PC-9 (cell line): Measurements from ENCODE around the gene RELCH. TPM values are rescaled to one million over a fixed set of nuclear protein-coding genes. Genes with fewer than 3 reads are reported as not detected.

Experiments
- BruUV-seq: library from RNA; stranded (reverse); fragments of 400-500 nt; replicated peaks from 2 replicates; lab custom pipeline; 2021; lab: Mats Ljungman, UMichigan
- CTCF ChIA-PET: fragments of 300-600 bp; sonication (Branson Sonifier 250); formaldehyde crosslinking; loops from one replicate; lab custom pipeline; 2022; ENCODE audit warnings: antibody characterized with exemption; lab: Charles Lee
- POLR2A ChIA-PET: fragments of 300-600 bp; sonication (Branson Sonifier 250); formaldehyde crosslinking; loops from one replicate; lab custom pipeline; 2022; ENCODE audit warnings: antibody characterized with exemption; ENCODE audit not compliant: unreplicated experiment; lab: Charles Lee
- DNase-seq, 2 experiments: peaks; one replicate each; pipeline versions ENCODE4 v3.0.0 to v3.0.0-alpha.2; 2015 to 2022; ENCODE audit warnings: mixed read lengths in 1 of 2
- H2AFZ ChIP-seq: fragments of 200-600 bp; sonication (generic); 2 replicates; pipeline ENCODE4 v1.8.1; 2017; ENCODE audit warnings: antibody characterized with exemption
- H3F3A ChIP-seq: fragments of 200-600 bp; sonication (generic); 2 replicates; pipeline ENCODE4 v1.8.1; 2017; ENCODE audit warnings: antibody characterized with exemption, mild to moderate bottlenecking, low read depth; ENCODE audit not compliant: insufficient read depth
- H3K27ac ChIP-seq: fragments of 200-600 bp; sonication (generic); 2 replicates; pipeline ENCODE4 v1.6.1; 2016; ENCODE audit warnings: mixed run types
- H3K27me3 ChIP-seq: fragments of 200-600 bp; sonication (generic); 2 replicates; pipeline ENCODE4 v1.6.1; 2016; ENCODE audit warnings: low read depth, mixed run types; ENCODE audit not compliant: insufficient read depth
- H3K36me3 ChIP-seq: fragments of 200-600 bp; sonication (generic); 2 replicates; pipeline ENCODE4 v1.6.1; 2016; ENCODE audit warnings: low read depth, mixed run types
- H3K4me1 ChIP-seq: fragments of 200-600 bp; sonication (generic); replicated peaks from 2 replicates; pipeline ENCODE4 v1.6.1; 2016; ENCODE audit warnings: mixed run types; ENCODE audit not compliant: insufficient read depth
- H3K4me2 ChIP-seq: fragments of 200-600 bp; sonication (generic); 2 replicates; pipeline ENCODE4 v1.6.1; 2017; ENCODE audit warnings: mixed run types
- H3K4me3 ChIP-seq: fragments of 200-600 bp; sonication (generic); 2 replicates; pipeline ENCODE4 v1.6.1; 2016; ENCODE audit warnings: mixed run types
- H3K79me2 ChIP-seq: fragments of 200-600 bp; sonication (generic); 2 replicates; pipeline ENCODE4 v1.6.1; 2017; ENCODE audit warnings: low read depth, mixed run types
- H3K9me2 ChIP-seq: fragments of 200-600 bp; sonication (generic); 2 replicates; pipeline ENCODE4 v1.8.1; 2017; ENCODE audit warnings: mild to moderate bottlenecking; ENCODE audit not compliant: insufficient read depth
- H3K9me3 ChIP-seq: fragments of 200-600 bp; sonication (generic); 2 replicates; pipeline ENCODE4 v1.8.1; 2016; ENCODE audit warnings: low read depth; ENCODE audit not compliant: insufficient read depth
- H4K20me1 ChIP-seq: fragments of 200-600 bp; sonication (generic); 2 replicates; pipeline ENCODE4 v1.8.1; 2017; ENCODE audit not compliant: insufficient read depth
- EZH2 ChIP-seq: fragments of 200-600 bp; sonication (generic); IDR thresholded peaks from 2 replicates; pipeline ENCODE4 v1.8.0; 2017; ENCODE audit warnings: antibody characterized with exemption, low read depth
- intact Hi-C: fragments of 100-400 bp; cut with micrococcal nuclease; formaldehyde crosslinking; loops from one replicate; pipeline ENCODE4 v1.10.0; 2022; ENCODE audit not compliant: unreplicated experiment
- total RNA-seq: library from RNA; stranded (reverse); gene quantifications from 2 replicates; pipeline ENCODE4 v1.2.3, GENCODE V29; 2021
- TF ChIP-seq, protein P1 (sequence below): fragments of 200-600 bp; sonication (generic); conservative IDR thresholded peaks from 2 replicates; pipeline ENCODE4 v1.6.1; 2017; ENCODE audit warnings: mixed run types, antibody characterized with exemption, mild to moderate bottlenecking, moderate library complexity

RELCH gene
- total RNA-seq, 1 experiment from 2014 or later, result 20.1 TPM

DNA sequence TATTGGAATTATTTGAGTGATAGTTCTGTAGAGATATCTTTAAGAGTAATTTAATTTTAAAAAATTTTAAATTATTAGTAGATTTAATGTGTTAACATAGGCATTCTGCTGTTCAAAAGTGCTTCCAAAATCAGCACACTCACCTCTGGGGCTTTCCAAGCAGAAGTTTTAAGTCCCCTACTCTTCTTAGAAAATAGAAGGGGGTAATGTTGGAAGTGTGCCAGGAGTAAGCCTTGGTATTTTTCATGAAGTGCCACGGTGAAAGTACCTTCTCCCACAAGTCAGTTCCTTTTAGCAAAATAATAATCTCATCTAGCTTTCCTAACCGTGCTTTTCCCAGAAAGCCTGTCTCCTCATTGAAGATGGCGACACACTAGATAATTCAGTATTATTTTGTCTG is 134.1 kb downstream of the RELCH start:
- H3K36me3 ChIP-seq, result no peaks in the 10 kb centered on the region
- no peak overlapping the region for H2AFZ ChIP-seq
- intact Hi-C loops, result loop anchor here (10.0 kb wide), 1 partner anchor 204 kb away; the partner anchor contains the start of gene ZCCHC2
- H3K9me2 ChIP-seq, result no peaks in the 10 kb centered on the region
- no peak for DNase-seq
- H3K4me2 ChIP-seq, result no peak overlapping the region
- TF ChIP-seq EZH2, result no peak
- TF ChIP-seq, protein P1, sequence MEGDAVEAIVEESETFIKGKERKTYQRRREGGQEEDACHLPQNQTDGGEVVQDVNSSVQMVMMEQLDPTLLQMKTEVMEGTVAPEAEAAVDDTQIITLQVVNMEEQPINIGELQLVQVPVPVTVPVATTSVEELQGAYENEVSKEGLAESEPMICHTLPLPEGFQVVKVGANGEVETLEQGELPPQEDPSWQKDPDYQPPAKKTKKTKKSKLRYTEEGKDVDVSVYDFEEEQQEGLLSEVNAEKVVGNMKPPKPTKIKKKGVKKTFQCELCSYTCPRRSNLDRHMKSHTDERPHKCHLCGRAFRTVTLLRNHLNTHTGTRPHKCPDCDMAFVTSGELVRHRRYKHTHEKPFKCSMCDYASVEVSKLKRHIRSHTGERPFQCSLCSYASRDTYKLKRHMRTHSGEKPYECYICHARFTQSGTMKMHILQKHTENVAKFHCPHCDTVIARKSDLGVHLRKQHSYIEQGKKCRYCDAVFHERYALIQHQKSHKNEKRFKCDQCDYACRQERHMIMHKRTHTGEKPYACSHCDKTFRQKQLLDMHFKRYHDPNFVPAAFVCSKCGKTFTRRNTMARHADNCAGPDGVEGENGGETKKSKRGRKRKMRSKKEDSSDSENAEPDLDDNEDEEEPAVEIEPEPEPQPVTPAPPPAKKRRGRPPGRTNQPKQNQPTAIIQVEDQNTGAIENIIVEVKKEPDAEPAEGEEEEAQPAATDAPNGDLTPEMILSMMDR, result no peak
- H3F3A ChIP-seq, result peaks cover 17% of the 10 kb centered on the region
- H4K20me1 ChIP-seq, result no peaks in the 10 kb centered on the region
- POLR2A ChIA-PET, result no interaction called here
- no peaks in the 10 kb centered on the region for H3K27me3 ChIP-seq
- BruUV-seq, result no TSS peak
- CTCF ChIA-PET, result no interaction called here
- H3K4me3 ChIP-seq, result no peak overlapping the region
- H3K27ac ChIP-seq, result no peak overlapping the region
- H3K79me2 ChIP-seq, result no peaks in the 10 kb centered on the region
- H3K4me1 ChIP-seq, result no peaks in the 10 kb centered on the region
- H3K9me3 ChIP-seq, result no peaks in the 10 kb centered on the region

DNA sequence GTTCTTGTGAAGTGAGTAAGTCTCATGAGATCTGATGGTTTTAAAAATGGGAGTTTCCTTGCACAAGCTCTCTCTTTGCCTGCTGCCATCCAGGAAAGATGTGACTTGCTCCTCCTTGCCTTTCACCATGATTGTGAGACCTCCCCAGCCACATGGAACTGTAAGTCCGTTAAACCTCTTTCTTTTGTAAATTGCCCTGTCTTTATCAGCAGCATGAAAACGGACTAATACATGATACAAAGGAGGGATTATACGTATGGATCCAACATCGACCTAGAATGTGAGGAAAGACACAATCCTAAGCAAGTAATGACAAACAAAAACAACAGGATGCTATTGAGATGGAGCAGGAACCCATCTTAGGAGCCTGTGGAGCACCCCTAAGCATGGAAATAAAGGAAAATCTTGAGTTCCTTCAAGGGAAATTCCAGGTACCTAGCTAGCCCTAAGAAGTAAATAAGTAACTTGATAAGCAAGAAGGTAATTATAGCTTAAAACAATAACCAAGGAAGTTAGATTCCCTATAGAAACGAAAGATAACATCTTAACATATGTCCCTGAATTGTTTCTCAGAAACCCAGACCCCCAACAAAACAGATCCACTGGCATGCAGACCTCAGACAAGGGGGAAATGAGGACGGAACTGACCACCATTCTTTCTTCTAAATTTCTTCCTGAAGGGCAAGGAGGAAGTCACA is 136.6 kb downstream of the RELCH start:
- H3K27me3 ChIP-seq, result no peaks in the 10 kb centered on the region
- H3K79me2 ChIP-seq, result no peaks in the 10 kb centered on the region
- BruUV-seq, result no TSS peak
- H3K4me3 ChIP-seq, result no peak overlapping the region
- H3K4me2 ChIP-seq, result no peak overlapping the region
- peaks cover 11% of the 10 kb centered on the region; the same call in 1 of the 2 replicates for H3K4me1 ChIP-seq
- H3K9me2 ChIP-seq, result no peaks in the 10 kb centered on the region
- CTCF ChIA-PET, result no interaction called here
- TF ChIP-seq, protein P1, result no peak
- no peak for TF ChIP-seq EZH2
- H3K36me3 ChIP-seq, result no peaks in the 10 kb centered on the region
- no peaks in the 10 kb centered on the region for H4K20me1 ChIP-seq
- POLR2A ChIA-PET, result no interaction called here
- intact Hi-C loops, result loop anchor here (10.0 kb wide), 1 partner anchor 201 kb away; the partner anchor contains the start of gene ZCCHC2
- H3K27ac ChIP-seq, result no peak overlapping the region
- no peak overlapping the region for H2AFZ ChIP-seq
- H3F3A ChIP-seq, result peaks cover 17% of the 10 kb centered on the region
- DNase-seq, result no peak
- H3K9me3 ChIP-seq, result no peaks in the 10 kb centered on the region

DNA sequence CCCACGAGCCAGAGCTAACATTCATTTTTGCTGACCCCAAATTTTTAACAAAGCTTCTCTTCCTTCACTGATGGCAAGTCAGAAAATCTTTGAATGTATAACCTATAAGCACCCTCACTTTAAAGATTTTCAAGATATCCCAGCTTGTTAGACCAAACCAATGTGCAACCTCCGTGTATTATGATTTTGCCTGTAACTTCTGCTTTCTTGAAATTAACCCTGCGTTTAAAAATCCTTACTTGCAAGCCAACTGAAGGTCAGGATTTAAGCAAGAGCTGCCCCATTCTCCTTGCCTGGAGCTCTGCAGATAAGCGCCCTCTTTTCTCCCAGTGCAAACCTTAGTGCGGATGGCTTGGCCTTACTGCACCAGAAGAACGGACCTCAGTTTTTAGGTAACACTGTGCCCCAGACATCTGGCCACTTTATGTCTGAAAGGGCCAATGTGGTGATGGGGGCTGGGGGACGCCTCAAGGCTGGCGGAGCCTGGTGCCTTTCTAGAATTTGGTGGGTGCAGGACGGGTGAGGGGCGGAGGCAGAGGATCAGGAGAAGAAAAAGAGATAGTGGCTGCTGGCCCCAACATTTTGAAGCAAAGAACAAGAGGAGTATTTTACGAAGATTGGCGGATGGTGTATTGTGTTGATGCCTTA is 137.2 kb downstream of the RELCH start:
- no peak overlapping the region for H3K4me3 ChIP-seq
- H3K36me3 ChIP-seq, result no peaks in the 10 kb centered on the region
- intact Hi-C loops, result loop anchor here (10.0 kb wide), 1 partner anchor 200 kb away; the partner anchor contains the start of gene ZCCHC2
- H3K9me3 ChIP-seq, result no peaks in the 10 kb centered on the region
- CTCF ChIA-PET, result interaction anchor here (0.5 to 1.4 kb wide), 2 partner anchors 96 to 182 kb away, joined by 3 to 4 read pairs; no protein-coding TSS in a partner anchor
- BruUV-seq, result no TSS peak
- H3K4me2 ChIP-seq, result no peak overlapping the region; the same call in 1 of the 2 replicates
- no peaks in the 10 kb centered on the region for H3K79me2 ChIP-seq
- no peak overlapping the region for H2AFZ ChIP-seq
- no peaks in the 10 kb centered on the region for H3K9me2 ChIP-seq
- no peaks in the 10 kb centered on the region for H4K20me1 ChIP-seq
- H3K27me3 ChIP-seq, result no peaks in the 10 kb centered on the region
- POLR2A ChIA-PET, result no interaction called here
- no peak for DNase-seq
- peaks cover 11% of the 10 kb centered on the region; the same call in 1 of the 2 replicates for H3K4me1 ChIP-seq
- peaks cover 17% of the 10 kb centered on the region for H3F3A ChIP-seq
- H3K27ac ChIP-seq, result no peak overlapping the region
- TF ChIP-seq, protein P1, result no peak
- no peak for TF ChIP-seq EZH2
